Measurements from ENCODE around the gene FZR1. TPM values are rescaled to one million over a fixed set of nuclear protein-coding genes. Genes with fewer than 3 reads are reported as not detected.

The FZR1 gene
- polyA plus RNA-seq, 3 donors = 7.7 to 44.6 (median 9.4) TPM

DNA sequence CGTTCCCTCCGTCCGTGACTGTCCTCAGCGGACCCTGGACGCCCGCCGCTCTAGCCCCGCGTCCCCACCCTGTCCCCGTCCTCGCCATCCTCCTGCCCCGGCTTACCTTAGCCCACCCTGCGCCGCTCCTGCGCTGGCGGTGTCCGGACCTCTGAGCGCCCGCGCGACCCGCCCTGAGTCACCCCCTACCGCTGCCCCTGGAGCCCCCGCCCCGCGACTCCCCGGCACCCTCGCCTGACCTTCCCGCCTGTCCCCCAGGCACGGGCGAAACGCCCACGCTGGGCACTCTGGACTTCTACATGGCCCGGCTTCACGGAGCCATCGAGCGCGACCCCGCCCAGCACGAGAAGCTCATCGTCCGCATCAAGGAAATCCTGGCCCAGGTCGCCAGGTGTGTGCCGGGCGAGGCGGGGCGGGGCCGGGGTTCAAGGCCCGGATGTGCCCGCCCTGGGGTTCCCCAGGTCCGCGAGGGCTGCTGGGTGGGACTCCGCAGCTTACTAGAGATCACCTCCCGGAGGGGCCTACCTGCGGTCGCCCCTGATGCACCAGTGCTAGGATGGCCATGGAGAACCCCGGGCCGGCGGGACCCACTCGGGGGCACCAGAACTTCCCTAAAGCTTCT, 71.7 kb downstream of the FZR1 start:
- peaks cover 9% of the 10 kb centered on the region for H3K79me2 ChIP-seq (ENCODE audit: insufficient read depth, low read length)
- WGBS (ENCODE audit: insufficient coverage) = 97% methylated on average over 44 of the region's 60 CpGs
- Mint-ChIP-seq H3K9me3 (peaks cover 0 to 4% (median 2%) of the 10 kb centered on the region in 7 donors), H3K36me3 (peaks cover 8 to 32% of the 10 kb centered on the region in 2 donors), H3K27ac (no peak overlapping the region), H3K27me3 (ENCODE audit: low read depth in 3 of 3) (peaks cover 0 to 2% (median under 1%) of the 10 kb centered on the region in 3 donors), H3K4me3 (no peak overlapping the region), H3K4me1 (peaks cover 34% of the 10 kb centered on the region)
- H4K20me1 ChIP-seq (ENCODE audit: insufficient read depth, low read length) = no peaks in the 10 kb centered on the region
- H3K4me3 ChIP-seq (replicated peaks in 1 of 3; ENCODE audit: low read depth in 2 of 3, low read length in 3 of 3) = no peak overlapping the region
- H3K9me3 ChIP-seq (replicated peaks in 1 of 2; ENCODE audit: control insufficient read depth in 1 of 2, insufficient read depth in 1 of 2, low read length in 2 of 2) = no peaks in the 10 kb centered on the region
- no peak overlapping the region for H3K27ac ChIP-seq (ENCODE audit: low read depth in 1 of 2, low read length in 2 of 2)
- no peak overlapping the region for H3K9ac ChIP-seq (ENCODE audit: insufficient read depth, low read length, poor library complexity, severe bottlenecking)
- H3K4me2 ChIP-seq (replicated peaks; ENCODE audit: extremely low read depth, low read length, poor library complexity, severe bottlenecking) = no peak overlapping the region
- no peak for DNase-seq
- no peak for TF ChIP-seq CTCF (IDR thresholded peaks at IDR 0.05)
- H3K36me3 ChIP-seq (replicated peaks in 1 of 2; ENCODE audit: control insufficient read depth in 1 of 2, insufficient read depth in 2 of 2, low read length in 2 of 2) = peaks cover 0 to 6% of the 10 kb centered on the region in 2 donors
- intact Hi-C loops (cut with micrococcal nuclease) = no loop called here
- peaks cover 19 to 34% of the 10 kb centered on the region in 2 donors for H3K4me1 ChIP-seq (ENCODE audit: control insufficient read depth in 1 of 2, insufficient read depth in 2 of 2, low read length in 2 of 2)
- no peak overlapping the region for H2AFZ ChIP-seq (ENCODE audit: insufficient read depth, low read depth, low read length, poor library complexity, severe bottlenecking)
- H3K27me3 ChIP-seq (ENCODE audit: control insufficient read depth in 2 of 2, insufficient read depth in 2 of 2, low read length in 2 of 2) = no peaks in the 10 kb centered on the region

DNA sequence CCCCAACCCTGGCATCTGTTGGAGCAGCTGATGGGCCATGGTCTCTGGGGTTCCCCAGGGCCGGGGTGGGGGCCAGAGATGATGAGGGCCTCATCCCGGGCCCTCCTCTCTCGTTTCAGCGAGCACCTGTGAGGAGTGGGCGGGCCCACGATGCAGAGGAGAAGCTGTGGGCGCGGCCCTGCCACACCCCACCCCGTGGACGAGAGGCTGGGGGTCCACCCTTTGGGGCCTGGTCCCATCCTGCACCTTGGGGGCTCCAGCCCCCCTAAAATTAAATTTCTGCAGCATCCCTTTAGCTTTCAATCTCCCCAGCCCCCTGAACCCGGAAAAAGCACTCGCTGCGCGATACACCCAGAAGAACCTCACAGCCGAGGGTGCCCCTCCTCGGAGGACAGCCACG, 72.3 kb downstream of the FZR1 start:
- 92% methylated on average over 12 of the region's 17 CpGs for WGBS (ENCODE audit: insufficient coverage)
- DNase-seq = no peak
- no peak overlapping the region for H3K4me3 ChIP-seq (replicated peaks in 1 of 3; ENCODE audit: low read depth in 2 of 3, low read length in 3 of 3)
- peaks cover 34% of the 10 kb centered on the region for H3K4me1 Mint-ChIP-seq
- peaks cover 0 to 4% (median 2%) of the 10 kb centered on the region in 7 donors for H3K9me3 Mint-ChIP-seq
- intact Hi-C loops (cut with micrococcal nuclease) = no loop called here
- peaks cover 3% of the 10 kb centered on the region for H3K79me2 ChIP-seq (ENCODE audit: insufficient read depth, low read length)
- H3K27me3 Mint-ChIP-seq (ENCODE audit: low read depth in 3 of 3) = peaks cover 4 to 5% (median 4%) of the 10 kb centered on the region in 3 donors
- H3K4me2 ChIP-seq (replicated peaks; ENCODE audit: extremely low read depth, low read length, poor library complexity, severe bottlenecking) = no peak overlapping the region
- peaks cover 0 to 6% of the 10 kb centered on the region in 2 donors for H3K36me3 ChIP-seq (replicated peaks in 1 of 2; ENCODE audit: control insufficient read depth in 1 of 2, insufficient read depth in 2 of 2, low read length in 2 of 2)
- H3K9me3 ChIP-seq (replicated peaks in 1 of 2; ENCODE audit: control insufficient read depth in 1 of 2, insufficient read depth in 1 of 2, low read length in 2 of 2) = no peaks in the 10 kb centered on the region
- H2AFZ ChIP-seq (ENCODE audit: insufficient read depth, low read depth, low read length, poor library complexity, severe bottlenecking) = no peak overlapping the region
- H3K36me3 Mint-ChIP-seq = peaks cover 8 to 32% of the 10 kb centered on the region in 2 donors
- H3K27me3 ChIP-seq (ENCODE audit: control insufficient read depth in 2 of 2, insufficient read depth in 2 of 2, low read length in 2 of 2) = no peaks in the 10 kb centered on the region
- no peak overlapping the region for H3K9ac ChIP-seq (ENCODE audit: insufficient read depth, low read length, poor library complexity, severe bottlenecking)
- no peak for TF ChIP-seq CTCF (IDR thresholded peaks at IDR 0.05)
- no peak overlapping the region for H3K27ac Mint-ChIP-seq
- H3K4me1 ChIP-seq (ENCODE audit: control insufficient read depth in 1 of 2, insufficient read depth in 2 of 2, low read length in 2 of 2) = peaks cover 17 to 28% of the 10 kb centered on the region in 2 donors
- H3K27ac ChIP-seq (ENCODE audit: low read depth in 1 of 2, low read length in 2 of 2) = no peak overlapping the region
- H4K20me1 ChIP-seq (ENCODE audit: insufficient read depth, low read length) = no peaks in the 10 kb centered on the region
- no peak overlapping the region for H3K4me3 Mint-ChIP-seq

Data from CD14-positive monocyte (primary cell).